ENCODE data around the gene PCDHB12. TPM values are rescaled to one million over a fixed set of nuclear protein-coding genes. Genes with fewer than 3 reads are reported as not detected.
"Not testable (repeated sequence)": the region's sequence is repeated elsewhere in the genome, so short reads cannot be mapped to it uniquely, and the experiment has no call there.

The PCDHB12 gene
- total RNA-seq, 4 donors from 2014 or later, result 0.67 to 5.1 (median 3.4) TPM

DNA sequence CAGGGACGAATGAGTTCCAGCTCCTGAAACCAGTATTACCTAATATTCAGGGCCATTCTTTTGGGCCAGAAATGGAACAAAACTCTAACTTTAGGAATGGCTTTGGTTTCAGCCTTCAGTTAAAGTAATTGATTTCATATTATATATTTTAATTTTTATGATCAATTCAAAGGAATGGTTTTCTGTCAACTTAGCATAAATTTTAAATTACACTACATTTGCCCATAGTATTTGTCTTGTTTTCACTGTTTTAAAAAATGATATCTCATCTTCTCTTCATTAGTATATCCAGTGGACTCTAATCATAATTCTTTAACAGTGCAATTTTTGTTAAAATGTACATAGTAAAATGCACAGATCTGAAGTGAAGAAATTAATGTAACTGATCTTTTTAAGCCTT lies 28.2 kb upstream of the PCDHB12 start:
- TF ChIP-seq POLR2AphosphoS5 (IDR thresholded peaks at IDR 0.05) (no peak), POLR2A (IDR thresholded peaks at IDR 0.05) (no peak), EP300 (IDR thresholded peaks at IDR 0.05) (no peak)
- TF ChIP-seq, protein P1, sequence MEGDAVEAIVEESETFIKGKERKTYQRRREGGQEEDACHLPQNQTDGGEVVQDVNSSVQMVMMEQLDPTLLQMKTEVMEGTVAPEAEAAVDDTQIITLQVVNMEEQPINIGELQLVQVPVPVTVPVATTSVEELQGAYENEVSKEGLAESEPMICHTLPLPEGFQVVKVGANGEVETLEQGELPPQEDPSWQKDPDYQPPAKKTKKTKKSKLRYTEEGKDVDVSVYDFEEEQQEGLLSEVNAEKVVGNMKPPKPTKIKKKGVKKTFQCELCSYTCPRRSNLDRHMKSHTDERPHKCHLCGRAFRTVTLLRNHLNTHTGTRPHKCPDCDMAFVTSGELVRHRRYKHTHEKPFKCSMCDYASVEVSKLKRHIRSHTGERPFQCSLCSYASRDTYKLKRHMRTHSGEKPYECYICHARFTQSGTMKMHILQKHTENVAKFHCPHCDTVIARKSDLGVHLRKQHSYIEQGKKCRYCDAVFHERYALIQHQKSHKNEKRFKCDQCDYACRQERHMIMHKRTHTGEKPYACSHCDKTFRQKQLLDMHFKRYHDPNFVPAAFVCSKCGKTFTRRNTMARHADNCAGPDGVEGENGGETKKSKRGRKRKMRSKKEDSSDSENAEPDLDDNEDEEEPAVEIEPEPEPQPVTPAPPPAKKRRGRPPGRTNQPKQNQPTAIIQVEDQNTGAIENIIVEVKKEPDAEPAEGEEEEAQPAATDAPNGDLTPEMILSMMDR (IDR thresholded peaks at IDR 0.05), result no peak
- H3K4me1 ChIP-seq, result no peaks in the 10 kb centered on the region
- no peak overlapping the region for H3K4me3 ChIP-seq
- no peak overlapping the region for H3K27ac ChIP-seq
- peaks cover 68% of the 10 kb centered on the region for H3K27me3 ChIP-seq
- WGBS, 2 donors (ENCODE audit: low coverage in 1 of 2), result 33 to 40% methylated on average over 1 of the region's 1 CpG
- H3K9me3 ChIP-seq, result peaks cover 3 to 80% (median 3%) of the 10 kb centered on the region in 3 donors
- H3K36me3 ChIP-seq, result peaks cover 0 to 5% of the 10 kb centered on the region in 2 donors
- no peak for ATAC-seq

DNA sequence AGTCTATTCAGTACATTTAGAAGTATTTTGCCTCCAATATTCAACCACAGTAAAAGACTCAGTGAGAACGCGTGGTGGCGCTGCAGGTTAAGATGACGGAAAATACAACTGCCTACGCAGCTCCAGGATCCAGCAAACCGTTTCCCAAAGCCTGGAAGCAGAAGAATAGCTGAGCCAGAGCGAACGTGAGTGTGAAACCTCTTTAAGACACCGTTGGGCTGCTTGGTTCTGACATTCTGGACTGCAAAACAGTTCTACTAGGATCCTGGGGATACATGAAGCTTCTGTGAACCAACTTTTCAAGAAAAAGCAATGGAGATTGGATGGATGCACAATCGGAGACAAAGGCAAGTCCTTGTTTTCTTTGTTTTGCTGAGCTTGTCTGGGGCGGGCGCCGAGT lies 26.3 kb upstream of the PCDHB12 start, which contains the start of gene PCDHB16:
TSS of gene PCDHB16 (plus strand) at position 140 of the 400 bp plus-strand sequence. CDS start at position 313, 173 bp downstream.
- Histone ChIP-seq H3K4me1 (no peaks in the 10 kb centered on the region), H3K36me3 (peaks cover 0 to 5% of the 10 kb centered on the region in 2 donors), H3K27me3 (peaks cover 49% of the 10 kb centered on the region), H3K27ac (peak within 1 kb of the TSS in 3 of 4 donors; percentile 15 to 61 (median 30)), H3K9me3 (peaks cover 0 to 80% (median 0%) of the 10 kb centered on the region in 3 donors), H3K4me3 (peak within 1 kb of the TSS; percentile 28 to 37)
- WGBS, 2 donors (ENCODE audit: low coverage in 1 of 2), result 4 to 36% methylated on average over 2 to 8 of the region's 13 CpGs
- peak; percentile 72 for ATAC-seq
- TF ChIP-seq POLR2A (IDR thresholded peaks at IDR 0.05) (no peak), POLR2AphosphoS5 (IDR thresholded peaks at IDR 0.05) (no peak), EP300 (IDR thresholded peaks at IDR 0.05) (no peak)
- TF ChIP-seq, protein P1 (IDR thresholded peaks at IDR 0.05), result peak in 3 of 4 experiments; percentile 33 to 47 (median 40)

- not testable (repeated sequence) for H3K27ac ChIP-seq, H3K36me3 ChIP-seq, H3K4me3 ChIP-seq, ATAC-seq, H3K4me1 ChIP-seq
- WGBS, 2 donors (ENCODE audit: low coverage in 1 of 2), result 0 to 40% methylated on average over 1 of the region's 69 CpGs
- peaks cover 0 to 83% (median 0%) of the 10 kb centered on the region in 3 donors for H3K9me3 ChIP-seq
- H3K27me3 ChIP-seq, result peaks cover 50% of the 10 kb centered on the region
Measured at GRCh38 chr5:141184117-141184855, 24.2 kb upstream of the PCDHB12 start.

- no peak for TF ChIP-seq EP300 (IDR thresholded peaks at IDR 0.05)
- TF ChIP-seq, protein P1 (IDR thresholded peaks at IDR 0.05), result peak in 1 of 4 experiments; percentile 17
- peaks cover 0 to 9% of the 10 kb centered on the region in 2 donors for H3K36me3 ChIP-seq
- H3K27me3 ChIP-seq, result peaks cover 48% of the 10 kb centered on the region
- no peak for ATAC-seq
- 25 to 28% methylated on average over 7 of the region's 9 CpGs for WGBS, 2 donors (ENCODE audit: low coverage in 1 of 2)
- H3K9me3 ChIP-seq, result peaks cover 0 to 96% (median 0%) of the 10 kb centered on the region in 3 donors
- no peak within 1 kb of the TSS for H3K27ac ChIP-seq
- no peaks in the 10 kb centered on the region for H3K4me1 ChIP-seq
- no peak within 1 kb of the TSS for H3K4me3 ChIP-seq
Measured at GRCh38 chr5:141186897-141187512, 21.5 kb upstream of the PCDHB12 start, which contains the start of gene PCDHB9. Gene PCDHB9, plus strand, starts transcription at chr5:141187161. Its CDS starts 158 bp downstream, at chr5:141187319.

DNA sequence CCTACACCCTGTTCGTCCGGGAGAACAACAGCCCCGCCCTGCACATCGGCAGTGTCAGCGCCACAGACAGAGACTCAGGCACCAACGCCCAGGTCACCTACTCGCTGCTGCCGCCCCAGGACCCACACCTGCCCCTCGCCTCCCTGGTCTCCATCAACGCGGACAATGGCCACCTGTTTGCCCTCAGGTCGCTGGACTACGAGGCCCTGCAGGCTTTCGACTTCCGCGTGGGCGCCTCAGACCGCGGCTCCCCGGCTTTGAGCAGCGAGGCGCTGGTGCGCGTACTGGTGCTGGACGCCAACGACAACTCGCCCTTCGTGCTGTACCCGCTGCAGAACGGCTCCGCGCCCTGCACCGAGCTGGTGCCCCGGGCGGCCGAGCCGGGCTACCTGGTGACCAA lies 19.8 kb upstream of the PCDHB12 start:
- H3K4me3 ChIP-seq, H3K4me1 ChIP-seq, H3K36me3 ChIP-seq, ATAC-seq, H3K27ac ChIP-seq: not testable (repeated sequence)
- peaks cover 43% of the 10 kb centered on the region for H3K27me3 ChIP-seq
- WGBS, 2 donors (ENCODE audit: low coverage in 1 of 2), result no CpG with 5 or more reads among the region's 37 CpGs
- peaks cover 0 to 96% (median 3%) of the 10 kb centered on the region in 3 donors for H3K9me3 ChIP-seq

GRCh38 chr5:141189131-141189530 lies 19.4 kb upstream of the PCDHB12 start:
- not testable (repeated sequence) for H3K36me3 ChIP-seq, ATAC-seq, H3K4me1 ChIP-seq, H3K4me3 ChIP-seq, H3K27ac ChIP-seq
- H3K27me3 ChIP-seq, result peaks cover 41% of the 10 kb centered on the region
- H3K9me3 ChIP-seq, result peaks cover 0 to 94% (median 3%) of the 10 kb centered on the region in 3 donors
- WGBS, 2 donors (ENCODE audit: low coverage in 1 of 2), result no CpG with 5 or more reads among the region's 35 CpGs

Data from gastroesophageal sphincter (tissue), 4 donors.